Stimulated activated CD8-positive, alpha-beta memory T cell treated with anti-CD3 and anti-CD28 coated beads, Interleukin-15, amount 100 ng/mL, for 4 hours (primary cell): ENCODE data around the gene CLCN5.

ENCODE experiments used
- DNase-seq, 2 donors: peaks; one replicate each; pipeline ENCODE4 v3.0.0-alpha.2; 2020; ENCODE audit warnings: low read depth in 2 of 2

The CLCN5 gene

DNA sequence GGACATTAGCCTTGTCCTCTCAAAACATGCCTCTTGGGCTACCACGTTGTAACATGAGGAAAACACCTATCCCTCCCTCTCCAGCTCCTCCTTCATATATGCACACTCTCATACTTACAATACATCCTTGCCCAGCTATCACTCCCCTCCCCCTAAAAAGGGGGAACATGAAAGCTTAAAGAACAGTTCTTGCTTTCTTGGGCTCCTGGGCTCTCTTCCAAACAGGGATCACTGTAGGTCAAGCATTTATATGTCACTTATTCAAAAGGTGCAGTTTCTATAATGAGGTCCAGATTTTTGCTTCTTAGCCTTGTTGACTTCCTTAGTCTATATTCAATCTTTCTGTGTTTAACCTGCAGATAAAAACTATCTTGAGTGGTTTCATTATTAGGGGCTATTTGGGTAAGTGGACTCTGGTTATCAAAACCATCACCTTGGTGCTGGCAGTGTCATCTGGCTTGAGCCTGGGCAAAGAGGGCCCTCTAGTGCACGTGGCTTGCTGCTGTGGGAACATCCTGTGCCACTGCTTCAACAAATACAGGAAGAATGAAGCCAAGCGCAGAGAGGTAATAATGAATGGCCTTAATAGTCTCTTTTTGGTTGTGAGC is 159.0 kb downstream of the CLCN5 start:
- no peak for DNase-seq

DNA sequence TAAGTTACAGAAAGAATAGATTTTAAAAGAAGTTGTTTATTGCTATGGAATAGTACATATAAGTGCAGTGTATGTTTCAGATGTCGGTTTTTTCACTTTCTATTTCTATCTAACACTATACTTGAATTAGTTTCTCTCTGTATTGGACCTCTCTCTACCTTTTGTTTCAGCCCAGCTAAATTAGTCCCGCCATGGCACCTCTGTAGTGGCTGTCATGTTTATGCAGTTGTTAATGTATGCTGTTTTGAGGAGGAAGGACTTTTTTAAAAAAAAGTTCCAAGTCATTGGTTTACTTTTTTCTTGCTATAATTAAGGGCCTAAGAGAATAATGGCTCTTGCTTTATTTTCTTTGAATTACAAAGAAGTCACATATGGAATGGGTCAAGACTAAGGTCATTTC is 160.3 kb downstream of the CLCN5 start:
- DNase-seq, result no peak

DNA sequence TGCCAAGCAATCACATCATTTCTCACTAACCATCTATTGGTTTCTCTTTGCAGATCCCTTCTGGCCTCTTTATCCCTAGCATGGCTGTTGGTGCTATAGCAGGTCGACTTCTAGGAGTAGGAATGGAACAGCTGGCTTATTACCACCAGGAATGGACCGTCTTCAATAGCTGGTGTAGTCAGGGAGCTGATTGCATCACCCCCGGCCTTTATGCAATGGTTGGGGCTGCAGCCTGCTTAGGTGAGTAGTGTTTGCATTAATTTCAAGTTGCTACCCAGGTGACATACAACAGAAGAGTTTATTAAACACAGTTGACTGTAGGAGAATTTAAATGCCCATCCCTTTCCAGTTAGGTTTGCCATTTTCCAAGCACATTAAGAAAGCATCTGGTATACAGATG is 166.2 kb downstream of the CLCN5 start:
- no peak for DNase-seq

GRCh38 chrX:50093625-50094024 is 171.2 kb downstream of the CLCN5 start:
- DNase-seq, result no peak

GRCh38 chrX:50097071-50097470 is 174.7 kb downstream of the CLCN5 start:
- no peak for DNase-seq

GRCh38 chrX:50098241-50098640 is 175.8 kb downstream of the CLCN5 start:
- no peak for DNase-seq

DNA sequence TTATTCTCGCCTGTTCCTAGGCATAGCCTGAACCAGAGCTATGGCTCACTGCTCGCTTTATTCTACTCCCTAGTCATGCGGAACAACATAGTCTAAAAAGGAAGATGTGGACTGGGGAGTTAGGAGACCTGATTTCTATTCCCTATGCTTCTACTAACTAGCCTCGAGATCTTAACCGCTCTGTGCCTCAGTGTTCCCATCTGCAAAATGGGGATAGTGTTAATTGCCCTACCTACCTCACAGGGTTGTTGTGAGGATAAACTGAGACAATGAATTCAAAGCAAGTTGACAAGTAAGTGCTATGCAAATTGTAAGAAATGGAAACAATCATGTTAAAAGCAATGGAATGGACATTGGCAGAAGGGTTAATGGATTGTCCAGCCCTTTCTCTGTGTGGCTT is 176.4 kb downstream of the CLCN5 start:
- no peak for DNase-seq

- DNase-seq, result no peak
These were observed 176.9 kb downstream of the CLCN5 start for GRCh38 chrX:50099331-50099730.

- no peak for DNase-seq
These were observed 177.8 kb downstream of the CLCN5 start for GRCh38 chrX:50100188-50100587.

- DNase-seq, result no peak
These were observed 180.8 kb downstream of the CLCN5 start for GRCh38 chrX:50103176-50103575.

GRCh38 chrX:50103866-50104566 is 181.6 kb downstream of the CLCN5 start:
- DNase-seq, result no peak

DNA sequence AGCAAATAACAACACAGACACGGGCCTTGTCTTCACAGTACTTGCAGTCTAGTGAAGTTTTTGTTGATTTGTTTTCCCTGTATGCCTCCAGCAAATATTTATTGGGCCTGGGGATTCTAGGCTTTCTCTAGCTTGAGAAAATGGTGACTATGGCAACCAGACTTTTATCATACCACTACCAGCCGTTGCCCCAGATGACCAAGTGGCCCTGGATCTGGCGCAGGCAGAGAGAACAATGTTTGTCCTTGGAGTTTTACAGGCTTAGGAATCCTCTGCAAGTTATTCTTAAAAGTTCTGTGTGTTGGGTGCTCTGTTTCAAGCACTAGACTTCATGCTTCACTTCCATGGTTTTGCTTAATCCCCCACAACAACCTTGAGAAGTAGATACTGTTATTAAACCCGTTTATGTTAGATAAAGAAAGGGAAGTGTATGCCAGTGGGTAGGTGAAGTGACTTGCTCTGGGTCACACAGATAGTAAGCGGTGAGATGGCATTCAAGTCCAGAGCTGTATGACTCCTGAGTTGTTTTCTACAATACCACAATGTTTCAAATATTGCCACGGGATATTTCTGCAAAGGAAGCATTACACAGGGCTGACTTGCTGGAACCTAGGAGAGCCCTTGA is 183.8 kb downstream of the CLCN5 start:
- no peak for DNase-seq

DNA sequence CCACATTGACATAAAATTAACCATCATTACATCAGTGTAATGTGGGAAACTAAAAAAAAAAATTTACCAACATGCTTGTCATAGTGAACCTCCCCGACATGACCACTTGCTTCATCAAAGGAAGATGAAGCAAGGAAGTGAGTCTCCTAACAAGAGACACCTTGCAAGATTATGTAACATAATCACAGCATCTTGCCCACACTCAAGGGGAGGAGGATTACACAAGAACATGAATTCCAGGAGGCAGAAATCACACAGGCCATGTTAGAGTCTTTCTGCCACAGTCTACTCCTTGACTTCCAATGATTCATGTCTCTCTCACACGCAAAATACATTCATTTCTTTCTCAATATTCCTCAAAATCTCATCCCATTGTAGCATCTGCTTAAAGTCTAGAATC is 185.1 kb downstream of the CLCN5 start:
- DNase-seq, result no peak

DNA sequence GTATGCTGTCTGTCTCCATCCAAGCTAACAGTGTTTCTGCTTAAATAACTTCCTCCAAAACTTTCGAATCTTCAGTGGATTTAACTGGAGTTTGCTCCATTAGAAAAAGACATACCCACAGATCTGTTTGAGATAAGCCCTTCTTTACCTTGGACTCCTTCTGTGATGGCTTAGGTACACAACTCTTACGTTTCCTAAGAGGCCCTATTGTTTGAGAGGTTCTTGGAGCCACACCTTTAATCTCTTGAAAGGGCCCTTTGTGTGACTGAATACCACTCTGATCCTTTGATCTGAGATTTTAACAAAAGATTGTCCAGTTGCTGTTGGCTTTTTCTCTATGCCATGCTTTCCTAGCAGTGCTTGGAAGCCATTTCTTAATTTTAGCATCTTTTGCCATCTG is 185.9 kb downstream of the CLCN5 start:
- DNase-seq, result no peak

- no peak for DNase-seq
These were observed 189.3 kb downstream of the CLCN5 start for GRCh38 chrX:50111742-50112141.

DNA sequence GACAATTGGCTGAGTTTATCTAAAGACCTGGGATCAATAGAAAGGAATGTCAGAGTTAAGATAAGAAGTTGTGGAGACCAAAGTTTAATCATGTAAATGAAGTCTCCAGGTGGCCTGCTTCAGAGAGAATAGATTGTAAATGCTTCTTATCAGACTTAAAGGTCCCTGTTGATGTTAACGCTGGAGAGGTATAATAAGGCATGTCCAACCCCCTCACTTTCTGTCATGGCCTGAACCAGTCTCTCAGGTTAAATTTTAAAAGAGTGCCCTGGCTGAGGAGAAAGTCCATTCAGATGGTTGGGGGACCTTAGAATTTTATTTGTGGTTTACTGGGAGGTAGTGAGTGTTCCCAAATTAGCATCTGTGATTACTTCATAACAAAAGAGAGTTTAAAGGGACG is 191.7 kb downstream of the CLCN5 start:
- no peak for DNase-seq

DNA sequence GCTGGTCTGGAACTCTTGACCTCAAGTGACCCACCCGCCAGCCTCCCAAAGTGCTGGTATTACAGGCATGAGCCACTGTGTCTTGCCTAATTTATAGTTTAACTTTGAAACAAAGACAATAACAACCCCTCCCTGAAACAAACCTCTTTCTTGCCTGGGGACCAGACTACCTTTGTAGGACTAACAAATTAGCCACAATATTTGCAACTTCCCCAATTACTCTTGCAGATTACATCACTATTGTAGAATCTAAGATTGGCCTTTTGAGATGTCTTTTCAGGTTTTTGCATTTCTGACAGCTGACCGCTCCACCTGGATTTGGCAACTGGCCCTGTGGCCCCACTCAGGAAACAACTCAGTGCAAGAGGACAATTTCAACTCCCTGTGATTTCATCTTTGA is 193.6 kb downstream of the CLCN5 start:
- no peak for DNase-seq

GRCh38 chrX:50117476-50117875 is 195.1 kb downstream of the CLCN5 start:
- no peak for DNase-seq

DNA sequence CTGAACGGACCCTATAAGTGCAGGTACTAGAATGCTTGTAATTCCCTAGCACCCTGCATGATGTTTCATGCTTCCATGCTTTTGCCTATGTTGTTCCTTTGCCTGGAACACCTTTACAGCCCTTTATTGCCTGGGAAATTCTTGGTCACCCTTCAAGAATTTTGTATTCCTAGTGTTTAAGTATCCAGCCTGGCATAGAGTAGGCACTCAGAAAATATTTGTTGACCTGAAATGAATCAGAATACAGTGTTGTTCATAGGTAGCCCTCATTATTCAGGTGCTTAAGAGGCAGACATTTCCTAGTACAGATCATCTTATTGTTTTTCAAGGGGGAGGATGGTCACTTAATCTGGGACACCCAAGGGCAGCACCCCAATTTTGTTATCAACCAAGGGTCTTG is 203.1 kb downstream of the CLCN5 start:
- no peak for DNase-seq

DNA sequence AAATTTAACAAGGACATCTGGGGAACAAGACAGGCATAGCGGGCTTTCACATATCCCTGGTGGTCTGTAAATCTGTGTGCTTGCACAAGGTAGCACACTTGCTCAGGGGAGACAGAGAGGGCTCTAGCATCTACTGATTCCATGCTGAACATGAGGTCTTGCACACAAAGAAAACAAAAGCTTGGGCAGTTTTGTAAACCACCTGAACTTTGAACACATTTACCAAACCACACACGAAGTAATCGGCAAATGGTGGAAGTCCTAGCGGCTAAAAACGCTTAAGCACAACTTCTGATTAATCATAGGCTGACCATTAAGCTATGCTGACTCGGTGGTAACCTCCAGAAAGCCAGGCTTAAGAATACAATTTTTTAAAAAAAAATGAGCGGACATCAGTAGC is 225.6 kb downstream of the CLCN5 start:
- DNase-seq, result no peak
